ENCODE measurements around the gene GNG12. TPM values are rescaled to one million over a fixed set of nuclear protein-coding genes. Genes with fewer than 3 reads are reported as not detected.

The GNG12 gene
- total RNA-seq, 1 donor from 2014 or later: 71.5 TPM

DNA sequence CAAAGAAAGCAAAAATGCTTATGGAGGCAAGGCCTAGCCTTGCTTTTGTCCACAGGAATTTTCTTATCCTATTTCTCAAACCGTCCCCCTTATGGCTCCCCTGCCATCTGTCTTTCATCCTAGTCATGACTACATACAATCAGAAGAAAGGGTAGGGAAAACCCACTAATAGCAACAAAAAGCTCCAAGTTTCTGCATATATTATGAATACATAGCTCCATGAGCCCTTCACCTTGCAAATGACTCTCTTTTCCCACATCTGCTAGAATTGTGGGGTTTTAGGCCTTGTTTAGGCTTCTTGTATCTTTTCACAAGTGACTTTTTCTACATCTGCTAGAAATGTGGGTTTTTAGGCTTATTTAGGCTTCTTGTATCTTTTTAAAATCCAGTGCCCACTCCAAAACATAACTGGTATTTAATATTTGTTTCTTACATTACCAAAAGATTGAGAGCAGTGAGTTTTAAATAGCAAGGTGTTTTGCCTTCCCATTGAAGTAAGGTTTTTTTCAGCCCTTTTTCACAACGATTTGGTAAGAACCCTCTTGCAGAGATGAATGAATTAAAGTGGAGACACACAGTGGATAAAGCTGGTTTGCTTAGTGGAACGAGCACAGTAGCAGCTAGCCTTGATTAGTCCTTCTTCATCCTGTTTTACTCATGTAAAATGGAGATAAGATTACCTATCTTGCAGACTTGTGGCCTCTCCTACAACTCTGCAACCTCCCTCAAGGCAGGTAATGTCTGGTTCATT, 143.8 kb downstream of the GNG12 start:
- H3K9me3 ChIP-seq: no peaks in the 10 kb centered on the region
- H3K36me3 ChIP-seq: peaks cover 0 to 20% of the 10 kb centered on the region in 2 donors
- intact Hi-C loops (cut with DNase I): loop anchor here (10.0 kb wide), 1 partner anchor 75 kb away; no protein-coding TSS in a partner anchor
- no peak for DNase-seq (ENCODE audit: extremely low spot score in 2 of 2)
- peaks cover 13% of the 10 kb centered on the region for H3K4me1 ChIP-seq
- no peak overlapping the region for H3K27ac ChIP-seq
- no peak overlapping the region for H3K4me3 ChIP-seq
- no peak for TF ChIP-seq POLR2AphosphoS5 (IDR thresholded peaks at IDR 0.05; ENCODE audit: insufficient read depth in 1 of 2, low read depth in 1 of 2)
- no peaks in the 10 kb centered on the region for H3K27me3 ChIP-seq

DNA sequence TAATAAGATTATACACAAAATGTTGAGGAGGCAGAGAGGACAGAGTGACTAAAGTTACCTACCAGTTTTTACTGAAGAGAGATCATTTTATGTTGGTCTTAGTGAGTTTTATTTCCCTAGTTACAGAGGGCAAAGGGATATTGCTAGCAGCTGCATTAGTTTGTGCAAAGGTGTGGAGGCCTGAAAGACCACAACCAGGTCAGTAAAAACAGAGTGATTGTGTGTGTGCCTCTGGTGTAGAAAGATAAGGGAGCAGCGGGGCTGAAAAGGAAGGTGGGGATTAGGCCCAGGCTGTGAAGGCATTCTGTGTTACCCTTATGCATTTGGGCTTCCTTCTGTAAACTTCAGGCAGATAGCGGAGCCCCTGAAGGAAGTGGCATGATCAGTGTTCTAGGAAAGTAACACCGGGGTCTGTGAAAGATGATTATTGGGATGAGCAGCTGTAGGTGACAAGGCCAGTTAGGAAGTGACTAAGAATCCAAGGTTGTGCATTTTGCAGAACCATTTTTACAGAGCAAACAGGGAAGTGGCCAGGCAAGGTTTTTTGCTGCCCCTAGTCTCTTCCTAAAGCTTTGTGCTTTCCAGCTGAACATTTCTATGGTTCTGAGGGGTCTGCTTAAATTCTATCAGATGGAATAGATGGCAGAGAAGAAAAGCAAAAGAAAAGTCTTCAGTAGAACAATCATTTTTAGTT, 144.6 kb downstream of the GNG12 start:
- H3K27ac ChIP-seq: no peak overlapping the region

DNA sequence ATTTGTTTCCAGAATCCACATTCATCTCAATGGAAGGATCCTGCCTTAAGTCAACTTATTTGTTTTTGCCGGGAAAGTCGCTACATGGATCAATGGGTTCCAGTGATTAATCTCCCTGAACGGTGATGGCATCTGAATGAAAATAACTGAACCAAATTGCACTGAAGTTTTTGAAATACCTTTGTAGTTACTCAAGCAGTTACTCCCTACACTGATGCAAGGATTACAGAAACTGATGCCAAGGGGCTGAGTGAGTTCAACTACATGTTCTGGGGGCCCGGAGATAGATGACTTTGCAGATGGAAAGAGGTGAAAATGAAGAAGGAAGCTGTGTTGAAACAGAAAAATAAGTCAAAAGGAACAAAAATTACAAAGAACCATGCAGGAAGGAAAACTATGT, 145.6 kb downstream of the GNG12 start:
- Histone ChIP-seq H3K4me1 (peaks cover 31% of the 10 kb centered on the region), H3K27ac (peak overlapping the region; percentile 96), H3K36me3 (peaks cover 0 to 20% of the 10 kb centered on the region in 2 donors), H3K27me3 (no peaks in the 10 kb centered on the region), H3K9me3 (no peaks in the 10 kb centered on the region), H3K4me3 (no peak overlapping the region)
- no peak for TF ChIP-seq POLR2AphosphoS5 (IDR thresholded peaks at IDR 0.05; ENCODE audit: insufficient read depth in 1 of 2, low read depth in 1 of 2)
- no peak for TF ChIP-seq POLR2A (IDR thresholded peaks at IDR 0.05)
- TF ChIP-seq, protein P1, sequence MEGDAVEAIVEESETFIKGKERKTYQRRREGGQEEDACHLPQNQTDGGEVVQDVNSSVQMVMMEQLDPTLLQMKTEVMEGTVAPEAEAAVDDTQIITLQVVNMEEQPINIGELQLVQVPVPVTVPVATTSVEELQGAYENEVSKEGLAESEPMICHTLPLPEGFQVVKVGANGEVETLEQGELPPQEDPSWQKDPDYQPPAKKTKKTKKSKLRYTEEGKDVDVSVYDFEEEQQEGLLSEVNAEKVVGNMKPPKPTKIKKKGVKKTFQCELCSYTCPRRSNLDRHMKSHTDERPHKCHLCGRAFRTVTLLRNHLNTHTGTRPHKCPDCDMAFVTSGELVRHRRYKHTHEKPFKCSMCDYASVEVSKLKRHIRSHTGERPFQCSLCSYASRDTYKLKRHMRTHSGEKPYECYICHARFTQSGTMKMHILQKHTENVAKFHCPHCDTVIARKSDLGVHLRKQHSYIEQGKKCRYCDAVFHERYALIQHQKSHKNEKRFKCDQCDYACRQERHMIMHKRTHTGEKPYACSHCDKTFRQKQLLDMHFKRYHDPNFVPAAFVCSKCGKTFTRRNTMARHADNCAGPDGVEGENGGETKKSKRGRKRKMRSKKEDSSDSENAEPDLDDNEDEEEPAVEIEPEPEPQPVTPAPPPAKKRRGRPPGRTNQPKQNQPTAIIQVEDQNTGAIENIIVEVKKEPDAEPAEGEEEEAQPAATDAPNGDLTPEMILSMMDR (IDR thresholded peaks at IDR 0.05): no peak
- DNase-seq (ENCODE audit: extremely low spot score in 2 of 2): no peak
- intact Hi-C loops (cut with DNase I): loop anchor here (10.0 kb wide), 1 partner anchor 73 kb away; no protein-coding TSS in a partner anchor

More for the DNA sequence above, 144.6 kb downstream of the GNG12 start:
- Histone ChIP-seq H3K27me3 (no peaks in the 10 kb centered on the region), H3K4me3 (no peak overlapping the region), H3K36me3 (peaks cover 0 to 20% of the 10 kb centered on the region in 2 donors), H3K4me1 (peaks cover 21% of the 10 kb centered on the region), H3K9me3 (no peaks in the 10 kb centered on the region)
- TF ChIP-seq POLR2AphosphoS5 (IDR thresholded peaks at IDR 0.05; ENCODE audit: insufficient read depth in 1 of 2, low read depth in 1 of 2) (no peak), POLR2A (IDR thresholded peaks at IDR 0.05) (no peak)
- TF ChIP-seq, protein P1 (IDR thresholded peaks at IDR 0.05): no peak
- DNase-seq (ENCODE audit: extremely low spot score in 2 of 2): no peak
- intact Hi-C loops (cut with DNase I): loop anchor here (10.0 kb wide), 1 partner anchor 74 kb away; no protein-coding TSS in a partner anchor

DNA sequence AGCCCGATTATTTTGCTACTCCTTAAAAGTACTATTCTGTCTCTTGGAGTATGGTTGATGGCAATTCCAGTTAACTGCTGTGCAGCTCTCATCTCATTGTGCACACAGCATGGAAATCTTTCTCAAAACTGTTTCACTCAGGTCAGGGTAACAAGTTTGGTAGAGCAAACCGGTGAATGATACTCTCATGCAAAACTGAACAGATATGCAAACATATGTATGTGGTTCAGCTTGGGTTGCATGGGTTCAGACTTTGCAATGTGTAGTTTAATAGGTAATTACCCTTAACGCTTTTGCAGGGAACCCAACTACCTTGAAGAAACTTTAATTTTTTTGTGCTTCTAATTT, 146.1 kb downstream of the GNG12 start:
- peaks cover 32% of the 10 kb centered on the region for H3K4me1 ChIP-seq
- no peaks in the 10 kb centered on the region for H3K9me3 ChIP-seq
- intact Hi-C loops (cut with DNase I): loop anchor here (10.0 kb wide), 1 partner anchor 72 kb away; no protein-coding TSS in a partner anchor
- TF ChIP-seq POLR2AphosphoS5 (IDR thresholded peaks at IDR 0.05; ENCODE audit: insufficient read depth in 1 of 2, low read depth in 1 of 2) (no peak), POLR2A (IDR thresholded peaks at IDR 0.05) (no peak)
- TF ChIP-seq, protein P1 (IDR thresholded peaks at IDR 0.05): no peak
- peaks cover 0 to 20% of the 10 kb centered on the region in 2 donors for H3K36me3 ChIP-seq
- peak overlapping the region; percentile 96 for H3K27ac ChIP-seq
- peak overlapping the region; percentile 73 to 84 for H3K4me3 ChIP-seq
- H3K27me3 ChIP-seq: no peaks in the 10 kb centered on the region
- no peak for DNase-seq (ENCODE audit: extremely low spot score in 2 of 2)

DNA sequence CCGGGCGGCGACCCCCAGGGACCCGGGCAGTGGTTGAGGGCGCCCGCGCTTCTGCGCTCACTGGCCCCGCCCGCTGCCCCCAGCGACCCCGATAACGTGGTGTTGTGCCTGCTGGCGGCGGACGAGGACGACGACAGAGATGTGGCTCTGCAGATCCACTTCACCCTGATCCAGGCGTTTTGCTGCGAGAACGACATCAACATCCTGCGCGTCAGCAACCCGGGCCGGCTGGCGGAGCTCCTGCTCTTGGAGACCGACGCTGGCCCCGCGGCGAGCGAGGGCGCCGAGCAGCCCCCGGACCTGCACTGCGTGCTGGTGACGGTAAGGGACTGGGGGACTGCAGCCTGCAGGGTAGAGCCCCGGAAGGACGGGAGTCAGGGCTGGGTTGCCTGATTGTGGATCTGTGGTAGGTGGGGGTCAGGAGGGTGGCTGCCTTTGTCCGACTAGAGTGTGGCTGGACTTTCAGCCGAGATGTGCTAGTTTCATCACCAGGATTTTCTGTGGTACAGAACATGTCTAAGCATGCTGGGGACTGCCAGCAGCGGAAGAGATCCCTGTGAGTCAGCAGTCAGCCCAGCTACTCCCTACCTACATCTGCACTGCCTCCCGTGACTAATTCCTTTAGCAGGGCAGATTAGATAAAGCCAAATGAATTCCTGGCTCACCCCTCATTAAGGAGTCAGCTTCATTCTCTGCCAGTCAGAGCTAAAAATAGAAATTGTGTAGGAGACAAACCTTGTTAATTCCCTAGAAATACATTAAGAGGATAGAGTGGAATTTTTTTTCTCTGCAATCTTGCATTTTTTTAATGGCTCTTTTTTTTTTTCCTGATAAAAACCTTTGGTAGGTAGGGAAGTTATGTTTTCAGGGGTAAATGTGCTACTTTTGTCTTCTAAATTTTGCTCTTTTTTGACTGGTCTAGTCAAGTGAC, 146.7 kb downstream of the GNG12 start:
- intact Hi-C loops (cut with DNase I): loop anchor here (10.0 kb wide), 1 partner anchor 72 kb away; no protein-coding TSS in a partner anchor
- H3K27ac ChIP-seq: peak overlapping the region; percentile 96
- peak overlapping the region; percentile 73 to 84 for H3K4me3 ChIP-seq
- H3K36me3 ChIP-seq: peaks cover 0 to 20% of the 10 kb centered on the region in 2 donors
- TF ChIP-seq POLR2AphosphoS5 (IDR thresholded peaks at IDR 0.05; ENCODE audit: insufficient read depth in 1 of 2, low read depth in 1 of 2) (peak; percentile 88 to 94), POLR2A (IDR thresholded peaks at IDR 0.05) (peak in 1 of 2 donors; percentile 19)
- TF ChIP-seq, protein P1 (IDR thresholded peaks at IDR 0.05): no peak
- H3K27me3 ChIP-seq: no peaks in the 10 kb centered on the region
- peak in 1 of 2 donors; percentile 97 for DNase-seq (ENCODE audit: extremely low spot score in 2 of 2)
- no peaks in the 10 kb centered on the region for H3K9me3 ChIP-seq
- H3K4me1 ChIP-seq: peaks cover 32% of the 10 kb centered on the region
